Stimulated activated naive CD8-positive, alpha-beta T cell treated with anti-CD3 and anti-CD28 coated beads, Interleukin-15, Interleukin-2, amounts not matched to agents 100 ng/mL and 50 ng/mL, for 24 hours (primary cell): ENCODE measurements around the gene FOSB.

Experiments used
- H3K27ac Mint-ChIP-seq: one replicate; pipeline ENCODE4 v1.8.0; 2021; ENCODE audit warnings: mild to moderate bottlenecking, mixed read lengths
- H3K27me3 Mint-ChIP-seq: one replicate; pipeline ENCODE4 v1.8.0; 2021; ENCODE audit warnings: mixed read lengths
- H3K36me3 Mint-ChIP-seq: one replicate; pipeline ENCODE4 v1.8.0; 2021; ENCODE audit warnings: low read depth, mixed read lengths
- H3K4me1 Mint-ChIP-seq: one replicate; pipeline ENCODE4 v1.8.0; 2021; ENCODE audit warnings: low read depth, mixed read lengths
- H3K4me3 Mint-ChIP-seq: one replicate; pipeline ENCODE4 v1.8.0; 2021; ENCODE audit warnings: mild to moderate bottlenecking, mixed read lengths
- H3K9me3 Mint-ChIP-seq: one replicate; pipeline ENCODE4 v1.8.0; 2021; ENCODE audit warnings: mixed read lengths

The FOSB gene

DNA sequence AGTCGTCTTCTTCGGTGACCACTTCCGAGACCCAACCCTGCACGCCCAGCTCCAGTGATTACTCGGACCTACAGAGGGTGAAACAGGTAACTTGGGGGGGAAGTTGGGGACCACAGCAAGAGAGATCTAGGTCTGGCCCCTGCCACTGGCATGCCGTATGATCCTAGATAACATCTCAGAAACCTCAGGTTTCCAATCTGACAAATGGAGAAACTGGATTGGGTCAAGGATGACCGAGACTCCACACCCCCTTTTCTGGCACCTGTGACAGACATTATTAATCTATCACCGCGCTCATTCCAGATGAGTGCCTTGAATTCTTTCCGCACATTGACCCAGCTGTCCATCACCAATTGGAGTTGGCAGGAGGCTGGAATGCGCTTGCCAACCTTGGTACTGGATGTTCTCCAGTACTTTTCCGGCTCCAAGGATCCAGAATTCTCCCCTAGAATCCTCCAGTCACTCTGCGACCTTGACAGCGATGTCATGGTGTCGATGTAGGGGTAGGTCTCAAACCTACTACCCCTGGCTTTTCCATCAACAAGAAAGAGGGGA lies 56.9 kb downstream of the FOSB start:
- H3K27ac Mint-ChIP-seq, result no peak overlapping the region
- H3K27me3 Mint-ChIP-seq, result no peaks in the 10 kb centered on the region
- H3K36me3 Mint-ChIP-seq, result peaks cover 51% of the 10 kb centered on the region
- H3K9me3 Mint-ChIP-seq, result no peaks in the 10 kb centered on the region
- H3K4me3 Mint-ChIP-seq, result no peak overlapping the region
- peaks cover 31% of the 10 kb centered on the region for H3K4me1 Mint-ChIP-seq
